HCT116 (cell line): ENCODE measurements around the gene COPS2. TPM values are rescaled to one million over a fixed set of nuclear protein-coding genes. Genes with fewer than 3 reads are reported as not detected.

Experiments
- ATAC-seq: fragments of 200-7000 bp; cut with Tn5 transposase; 2 replicates; pipeline ENCODE4 v1.9.1; 2020; ENCODE audit warnings: mild to moderate bottlenecking, moderate library complexity
- BruUV-seq: library from RNA; stranded (reverse); fragments of 400-500 nt; replicated peaks from 2 replicates; lab custom pipeline; 2021; lab: Mats Ljungman, UMichigan
- CTCF ChIA-PET: fragments of 300-600 bp; sonication (Branson Sonifier 250); formaldehyde crosslinking; loops from one replicate; lab custom pipeline; 2021; ENCODE audit warnings: antibody characterized with exemption; lab: Charles Lee
- POLR2A ChIA-PET: fragments of 300-600, 350-600 bp; sonication (Branson Sonifier 250); formaldehyde crosslinking; loops from one replicate; lab custom pipeline; 2021; ENCODE audit warnings: antibody characterized with exemption; lab: Charles Lee
- RAD21 ChIA-PET, 2 experiments: fragments of 300-600 bp; sonication (Branson Sonifier 250); formaldehyde crosslinking; loops; one replicate each; lab custom pipeline; 2023; ENCODE audit warnings: low total read pairs in 2 of 2; ENCODE audit not compliant: uncharacterized antibody in 2 of 2, unreplicated experiment in 2 of 2, low non-redundant PET in 1 of 2; lab: Charles Lee
- DNase-seq: peaks from one replicate; pipeline ENCODE4 v3.0.0-alpha.2; 2010; ENCODE audit warnings: low read depth, low spot score
- H2AFZ ChIP-seq: fragments of 200-600 bp; shearing (Covaris generic), sonication (generic); 2 replicates; pipeline ENCODE4 v1.6.1; 2017; ENCODE audit warnings: low read depth, mixed run types, mixed read lengths, antibody characterized with exemption, low read length; ENCODE audit not compliant: poor library complexity, severe bottlenecking
- H3K27ac ChIP-seq: 2 replicates; pipeline ENCODE4 v1.5.1; 2012; ENCODE audit warnings: low read depth, low read length
- H3K27me3 ChIP-seq: fragments of 200-600 bp; sonication (generic); 2 replicates; pipeline ENCODE4 v1.6.1; 2016; ENCODE audit warnings: mixed run types, low read length, mixed read lengths; ENCODE audit not compliant: insufficient read depth
- H3K36me3 ChIP-seq, 2 experiments: fragments of 200-500 bp in 1 of 2; fragments of 200-600 bp in 1 of 2; sonication (Bioruptor generic) in 1 of 2; sonication (generic) in 1 of 2; 2 replicates each; pipeline versions ENCODE4 v1.5.1 to v1.6.1; 2014 to 2016; ENCODE audit warnings: low read length in 2 of 2, inconsistent platforms in 1 of 2, mixed read lengths in 1 of 2, mixed run types in 1 of 2; ENCODE audit not compliant: insufficient read depth in 2 of 2, control insufficient read depth in 1 of 2
- H3K4me1 ChIP-seq, 2 experiments: fragments of 200-600 bp in 1 of 2; sonication (generic) in 1 of 2; 2 replicates each; pipeline versions ENCODE4 v1.5.1 to v1.6.1; 2012 to 2017; ENCODE audit warnings: low read length in 2 of 2, inconsistent platforms in 1 of 2, mild to moderate bottlenecking in 1 of 2, mixed read lengths in 1 of 2, mixed run types in 1 of 2, moderate library complexity in 1 of 2; ENCODE audit not compliant: insufficient read depth in 2 of 2, control insufficient read depth in 1 of 2
- H3K4me2 ChIP-seq: fragments of 200-600 bp; sonication (generic); 2 replicates; pipeline ENCODE4 v1.6.1; 2017; ENCODE audit warnings: mixed run types, low read length, mixed read lengths
- H3K4me3 ChIP-seq, 2 experiments: fragments of 200-600 bp in 1 of 2; sonication (generic) in 1 of 2; replicated peaks in 1 of 2; 2 replicates each; pipeline ENCODE4 v1.5.1; 2011 to 2016; ENCODE audit warnings: low read length in 2 of 2, control low read depth in 1 of 2, low read depth in 1 of 2, mild to moderate bottlenecking in 1 of 2, mixed read lengths in 1 of 2, mixed run types in 1 of 2
- H3K79me2 ChIP-seq: fragments of 200-600 bp; sonication (generic); 2 replicates; pipeline ENCODE4 v1.6.1; 2017; ENCODE audit warnings: mild to moderate bottlenecking, mixed run types, low read length, moderate library complexity, mixed read lengths; ENCODE audit not compliant: insufficient read depth
- H3K9ac ChIP-seq: fragments of 200-600 bp; sonication (generic); 2 replicates; pipeline ENCODE4 v1.6.1; 2016; ENCODE audit warnings: low read length, mixed read lengths
- H3K9me2 ChIP-seq: fragments of 200-600 bp; sonication (generic), shearing (Covaris generic); 2 replicates; pipeline ENCODE4 v1.6.1; 2017; ENCODE audit warnings: mixed run types, mild to moderate bottlenecking, moderate library complexity; ENCODE audit not compliant: insufficient read depth
- H3K9me3 ChIP-seq, 2 experiments: fragments of 200-500 bp in 1 of 2; fragments of 200-600 bp in 1 of 2; sonication (Bioruptor generic) in 1 of 2; sonication (generic) in 1 of 2; 2 replicates each; pipeline ENCODE4 v1.6.1; 2014 to 2017; ENCODE audit warnings: low read length in 2 of 2, mixed read lengths in 2 of 2, inconsistent platforms in 1 of 2, low read depth in 1 of 2, mild to moderate bottlenecking in 1 of 2, mixed run types in 1 of 2, moderate library complexity in 1 of 2; ENCODE audit not compliant: control insufficient read depth in 1 of 2, insufficient read depth in 1 of 2
- H4K20me1 ChIP-seq: fragments of 200-600 bp; sonication (generic), shearing (Covaris generic); 2 replicates; pipeline ENCODE4 v1.6.1; 2017; ENCODE audit warnings: mixed run types, mild to moderate bottlenecking, moderate library complexity; ENCODE audit not compliant: insufficient read depth
- CBX3 ChIP-seq: IDR thresholded peaks from 2 replicates; pipeline ENCODE4 v1.6.1; 2012; ENCODE audit warnings: low read depth
- EGR1 ChIP-seq: IDR thresholded peaks from 2 replicates; pipeline ENCODE4 v1.6.1; 2012; ENCODE audit warnings: low read depth
- EZH2phosphoT487 ChIP-seq: fragments of 200-600 bp; IDR thresholded peaks from 2 replicates; pipeline ENCODE4 v1.6.1; 2018; ENCODE audit warnings: antibody characterized with exemption, borderline replicate concordance
- FOSL1 ChIP-seq: IDR thresholded peaks from 2 replicates; pipeline ENCODE4 v1.6.1; 2012; ENCODE audit warnings: low read depth
- JUND ChIP-seq: IDR thresholded peaks from 2 replicates; pipeline ENCODE4 v1.6.1; 2012
- POLR2AphosphoS5 ChIP-seq: IDR thresholded peaks from 2 replicates; pipeline ENCODE4 v1.6.1; 2011; ENCODE audit warnings: mild to moderate bottlenecking, low read depth, low read length, moderate library complexity
- SIN3A ChIP-seq: IDR thresholded peaks from 2 replicates; pipeline ENCODE4 v1.6.1; 2012; ENCODE audit warnings: low read depth
- SRF ChIP-seq: IDR thresholded peaks from 2 replicates; pipeline ENCODE4 v1.6.1; 2012; ENCODE audit warnings: low read depth
- TCF7L2 ChIP-seq: IDR thresholded peaks from 2 replicates; pipeline ENCODE4 v1.7.0; 2011; ENCODE audit warnings: borderline replicate concordance, inconsistent platforms; ENCODE audit not compliant: insufficient read depth, insufficient read length; ENCODE audit errors: extremely low read depth
- YY1 ChIP-seq: IDR thresholded peaks from 2 replicates; pipeline ENCODE4 v1.6.1; 2011; ENCODE audit warnings: low read length, low read depth, moderate library complexity, mild to moderate bottlenecking; ENCODE audit not compliant: insufficient replicate concordance; ENCODE audit errors: extremely low read depth
- ZBTB33 ChIP-seq: IDR thresholded peaks from 2 replicates; pipeline ENCODE4 v1.6.1; 2011; ENCODE audit warnings: mild to moderate bottlenecking, low read length, moderate library complexity; ENCODE audit not compliant: insufficient replicate concordance; ENCODE audit errors: extremely low read depth
- ZNF274 ChIP-seq: fragments of 200-500 bp; sonication (Bioruptor generic); IDR thresholded peaks from 2 replicates; pipeline ENCODE4 v1.6.1; 2014; ENCODE audit warnings: mild to moderate bottlenecking, low read depth, low read length, inconsistent platforms
- intact Hi-C: fragments of 100-400 bp; cut with micrococcal nuclease; formaldehyde crosslinking; loops from 2 replicates; pipeline ENCODE4 v1.10.0; 2022
- total RNA-seq: library from RNA; stranded (reverse); gene quantifications from one replicate; pipeline ENCODE4 v1.2.1, GENCODE V29; 2021; ENCODE audit not compliant: unreplicated experiment
- TF ChIP-seq, protein P1 (sequence below): IDR thresholded peaks from 2 replicates; pipeline ENCODE4 v1.6.1; 2012
- TF ChIP-seq, protein P2 (sequence below): IDR thresholded peaks from 2 replicates; pipeline ENCODE4 v1.6.1; 2012

COPS2 gene
- total RNA-seq, 1 experiment from 2014 or later, result 93.6 TPM

DNA sequence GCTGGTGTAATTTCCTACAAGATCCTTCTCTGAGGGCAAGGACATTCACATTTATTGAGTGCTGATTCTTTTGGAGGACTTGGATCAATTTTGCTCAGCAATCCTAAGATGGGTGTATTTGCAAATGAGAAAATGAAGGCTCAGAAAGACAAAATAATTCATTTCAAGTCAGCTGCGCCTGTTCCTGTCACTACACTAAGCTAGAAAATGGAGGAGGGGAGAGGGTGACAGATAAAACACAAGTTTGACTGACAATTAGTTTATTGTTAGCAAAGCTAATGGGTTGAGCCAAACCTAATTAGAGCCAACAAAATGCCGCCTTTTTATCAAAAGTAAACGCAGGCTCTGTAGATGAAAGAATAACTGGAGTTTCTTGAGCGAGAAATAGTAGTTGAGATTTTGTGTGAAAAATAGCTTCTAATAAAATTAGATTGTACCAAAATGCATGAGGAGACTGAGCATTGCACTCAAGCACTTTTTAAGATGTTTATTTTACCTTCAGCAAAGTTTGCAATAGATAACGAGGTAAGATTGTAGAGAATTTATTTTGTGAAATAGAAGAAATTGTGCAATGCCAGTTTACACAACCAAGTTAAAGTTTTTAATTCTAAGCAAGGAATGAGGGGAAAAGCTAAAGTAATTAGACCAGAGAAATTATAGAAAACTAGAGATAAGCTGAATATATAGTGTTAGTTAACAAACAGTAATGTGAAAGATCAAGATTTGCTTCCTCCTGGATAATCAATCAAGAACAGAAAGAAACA is 69.5 kb downstream of the COPS2 start:
- CTCF ChIA-PET, result no interaction called here

More for the DNA sequence above, 69.5 kb downstream of the COPS2 start:
- RAD21 ChIA-PET, result no interaction called here
- H4K20me1 ChIP-seq, result no peaks in the 10 kb centered on the region
- H3K4me1 ChIP-seq, result no peaks in the 10 kb centered on the region
- POLR2A ChIA-PET, result no interaction called here
- H2AFZ ChIP-seq, result no peak overlapping the region
- no peak for DNase-seq
- intact Hi-C loops, result no loop called here
- H3K27ac ChIP-seq, result no peak overlapping the region
- no TSS peak for BruUV-seq
- no peak overlapping the region for H3K9ac ChIP-seq
- no peak for ATAC-seq
- no peak overlapping the region for H3K4me3 ChIP-seq
- no peaks in the 10 kb centered on the region for H3K27me3 ChIP-seq
- no peaks in the 10 kb centered on the region for H3K36me3 ChIP-seq
- no peaks in the 10 kb centered on the region for H3K79me2 ChIP-seq
- H3K9me2 ChIP-seq, result no peaks in the 10 kb centered on the region
- no peak overlapping the region for H3K4me2 ChIP-seq
- H3K9me3 ChIP-seq, result no peaks in the 10 kb centered on the region
- TF ChIP-seq ZNF274 (no peak), EZH2phosphoT487 (no peak), ZBTB33 (no peak), TCF7L2 (no peak), EGR1 (no peak), JUND (no peak), FOSL1 (no peak), POLR2AphosphoS5 (no peak), SIN3A (no peak), SRF (no peak), YY1 (no peak), CBX3 (no peak)
- TF ChIP-seq, protein P1, sequence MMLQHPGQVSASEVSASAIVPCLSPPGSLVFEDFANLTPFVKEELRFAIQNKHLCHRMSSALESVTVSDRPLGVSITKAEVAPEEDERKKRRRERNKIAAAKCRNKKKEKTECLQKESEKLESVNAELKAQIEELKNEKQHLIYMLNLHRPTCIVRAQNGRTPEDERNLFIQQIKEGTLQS, result no peak
- TF ChIP-seq, protein P2, sequence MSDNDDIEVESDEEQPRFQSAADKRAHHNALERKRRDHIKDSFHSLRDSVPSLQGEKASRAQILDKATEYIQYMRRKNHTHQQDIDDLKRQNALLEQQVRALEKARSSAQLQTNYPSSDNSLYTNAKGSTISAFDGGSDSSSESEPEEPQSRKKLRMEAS, result no peak
